DND-41 (cell line): Measurements from ENCODE around the gene PDE4D.

Experiments used
- CTCF ChIP-seq: IDR thresholded peaks from 2 replicates; pipeline ENCODE4 v1.5.1; 2012; ENCODE audit warnings: borderline replicate concordance, low read length, moderate library complexity, mild to moderate bottlenecking; ENCODE audit not compliant: poor library complexity, severe bottlenecking; ENCODE audit errors: extremely low read depth
- EZH2 ChIP-seq: IDR thresholded peaks from 3 replicates; pipeline ENCODE4 v1.6.1; 2012; ENCODE audit warnings: borderline replicate concordance, low read depth, mild to moderate bottlenecking, moderate library complexity, low read length, inconsistent platforms; ENCODE audit not compliant: severe bottlenecking

- TF ChIP-seq CTCF: no peak
- no peak for TF ChIP-seq EZH2
Measured at GRCh38 chr5:59897075-59897474, 3.5 kb upstream of the PDE4D start.
